ENCODE results near the gene SF3A2.

SF3A2 gene

GRCh38 chr19:2210206-2210605 is 26.4 kb upstream of the SF3A2 start:
- POLR2A ChIA-PET, result no interaction called here

GRCh38 chr19:2210987-2211740 is 25.5 kb upstream of the SF3A2 start:
- Histone ChIP-seq H3K4me3 (ENCODE audit: low read depth, low read length) (no peak overlapping the region), H3K4me1 (ENCODE audit: control insufficient read depth, insufficient read depth, low read length) (no peaks in the 10 kb centered on the region), H3K36me3 (ENCODE audit: control insufficient read depth in 2 of 2, insufficient read depth in 1 of 2, low read length in 2 of 2) (peaks cover 0 to 89% of the 10 kb centered on the region in 2 experiments; a peak in 2 of 3 replicates), H3K9me3 (ENCODE audit: control insufficient read depth, insufficient read depth, low read depth, low read length) (no peaks in the 10 kb centered on the region), H3K27ac (ENCODE audit: extremely low read depth, low read depth, low read length) (no peak overlapping the region)
- TF ChIP-seq ZNF394 (tag by site-specific recombination; IDR thresholded peaks at IDR 0.05; ENCODE audit: borderline replicate concordance), result no peak
- no peak for TF ChIP-seq PRDM4 (tag by site-specific recombination; IDR thresholded peaks at IDR 0.05)
- no peak for TF ChIP-seq ZNF654 (tag by site-specific recombination; IDR thresholded peaks at IDR 0.05; ENCODE audit: low read depth)
- TF ChIP-seq ZNF707 (tag by site-specific recombination; IDR thresholded peaks at IDR 0.05), result no peak
- no peak for TF ChIP-seq ZNF366 (tag by site-specific recombination; conservative IDR thresholded peaks at IDR 0.05)
- TF ChIP-seq ZNF658 (tag by site-specific recombination; IDR thresholded peaks at IDR 0.05), result no peak
- no peak for TF ChIP-seq ZNF140 (tag by site-specific recombination; IDR thresholded peaks at IDR 0.05)
- TF ChIP-seq ZNF488 (tag by site-specific recombination; IDR thresholded peaks at IDR 0.05), result no peak
- no peak for TF ChIP-seq ZNF155 (tag by site-specific recombination; IDR thresholded peaks at IDR 0.05)
- ChIA-PET POLR2A (no interaction called here), CTCF (no interaction called here)

More at GRCh38 chr19:2210206-2210605, 26.4 kb upstream of the SF3A2 start:
- TF ChIP-seq ZNF266 (tag by site-specific recombination; IDR thresholded peaks at IDR 0.05; ENCODE audit: low read depth) (no peak), ZNF426 (tag by site-specific recombination; IDR thresholded peaks at IDR 0.05) (no peak), ZNF621 (tag by site-specific recombination; IDR thresholded peaks at IDR 0.05) (no peak), ZNF843 (tag by site-specific recombination; IDR thresholded peaks at IDR 0.05) (no peak), KLF9 (tag by site-specific recombination; IDR thresholded peaks at IDR 0.05; ENCODE audit: low read depth) (no peak), ZNF26 (tag by site-specific recombination; IDR thresholded peaks at IDR 0.05) (no peak), ZNF530 (tag by site-specific recombination; IDR thresholded peaks at IDR 0.05; ENCODE audit: low read depth) (no peak), ZNF514 (tag by site-specific recombination; IDR thresholded peaks at IDR 0.05) (no peak)
- no peaks in the 10 kb centered on the region for H3K4me1 ChIP-seq (ENCODE audit: control insufficient read depth, insufficient read depth, low read length)
- CTCF ChIA-PET, result no interaction called here
- no peak overlapping the region for H3K27ac ChIP-seq (ENCODE audit: extremely low read depth, low read depth, low read length)
- H3K4me3 ChIP-seq (ENCODE audit: low read depth, low read length), result no peak overlapping the region
- H3K36me3 ChIP-seq (ENCODE audit: control insufficient read depth in 2 of 2, insufficient read depth in 1 of 2, low read length in 2 of 2), result peaks cover 4 to 80% of the 10 kb centered on the region in 2 experiments; a peak in 2 of 3 replicates
- H3K9me3 ChIP-seq (ENCODE audit: control insufficient read depth, insufficient read depth, low read depth, low read length), result no peaks in the 10 kb centered on the region
